ENCODE measurements around the gene ANXA9. TPM values are rescaled to one million over a fixed set of nuclear protein-coding genes. Genes with fewer than 3 reads are reported as not detected.

The ANXA9 gene
- total RNA-seq, 1 experiment from 2014 or later = 42.5 TPM

DNA sequence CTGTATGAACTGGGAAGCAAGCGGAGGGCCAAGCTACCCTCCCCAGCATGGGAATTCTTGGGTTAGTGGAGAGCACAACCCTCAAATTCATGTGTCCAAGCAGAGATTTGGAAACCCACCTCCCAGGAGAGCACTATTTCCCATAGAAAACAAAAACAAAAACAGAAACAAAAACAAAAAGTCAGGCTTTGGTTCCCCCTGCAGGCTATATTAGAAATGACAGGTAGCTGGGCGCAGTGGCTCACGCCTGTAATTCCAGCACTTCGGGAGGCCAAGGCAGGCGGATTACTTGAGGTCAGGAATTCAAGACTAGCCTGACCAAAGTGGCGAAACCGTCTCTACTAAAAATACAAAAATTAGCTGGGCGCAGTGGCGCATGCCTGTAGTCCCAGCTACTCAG is 13.8 kb downstream of the ANXA9 start:
- Mint-ChIP-seq H3K9me3 (ENCODE audit: unreplicated experiment) (no peaks in the 10 kb centered on the region), H3K36me3 (ENCODE audit: insufficient read depth, unreplicated experiment) (peaks cover 25% of the 10 kb centered on the region), H3K4me3 (ENCODE audit: unreplicated experiment) (no peak overlapping the region), H3K4me1 (ENCODE audit: low read depth, unreplicated experiment) (peaks cover 11% of the 10 kb centered on the region), H3K27me3 (ENCODE audit: insufficient read depth, unreplicated experiment) (no peaks in the 10 kb centered on the region), H3K27ac (ENCODE audit: unreplicated experiment) (peak overlapping the region; percentile 26)
- TF ChIP-seq, protein P1, sequence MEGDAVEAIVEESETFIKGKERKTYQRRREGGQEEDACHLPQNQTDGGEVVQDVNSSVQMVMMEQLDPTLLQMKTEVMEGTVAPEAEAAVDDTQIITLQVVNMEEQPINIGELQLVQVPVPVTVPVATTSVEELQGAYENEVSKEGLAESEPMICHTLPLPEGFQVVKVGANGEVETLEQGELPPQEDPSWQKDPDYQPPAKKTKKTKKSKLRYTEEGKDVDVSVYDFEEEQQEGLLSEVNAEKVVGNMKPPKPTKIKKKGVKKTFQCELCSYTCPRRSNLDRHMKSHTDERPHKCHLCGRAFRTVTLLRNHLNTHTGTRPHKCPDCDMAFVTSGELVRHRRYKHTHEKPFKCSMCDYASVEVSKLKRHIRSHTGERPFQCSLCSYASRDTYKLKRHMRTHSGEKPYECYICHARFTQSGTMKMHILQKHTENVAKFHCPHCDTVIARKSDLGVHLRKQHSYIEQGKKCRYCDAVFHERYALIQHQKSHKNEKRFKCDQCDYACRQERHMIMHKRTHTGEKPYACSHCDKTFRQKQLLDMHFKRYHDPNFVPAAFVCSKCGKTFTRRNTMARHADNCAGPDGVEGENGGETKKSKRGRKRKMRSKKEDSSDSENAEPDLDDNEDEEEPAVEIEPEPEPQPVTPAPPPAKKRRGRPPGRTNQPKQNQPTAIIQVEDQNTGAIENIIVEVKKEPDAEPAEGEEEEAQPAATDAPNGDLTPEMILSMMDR (IDR thresholded peaks at IDR 0.05; ENCODE audit: insufficient read depth in 1 of 2, low read depth in 1 of 2, low read length in 1 of 2, severe bottlenecking in 1 of 2, unreplicated experiment in 1 of 2) = peak; percentile 66 to 95
- ChIA-PET POLR2A (interaction anchor here (0.6 to 1.3 kb wide), 2 partner anchors 14 to 200 kb away, joined by 5 to 9 read pairs; partner anchors contain the start of gene ANXA9), CTCF (interaction anchor here (0.5 to 5.0 kb wide), 15 partner anchors 10 to 305 kb away, joined by 3 to 50 read pairs (median 5); partner anchors contain the start of genes ANXA9, C1orf56, GOLPH3L and MINDY1)
- peaks cover 2% of the 10 kb centered on the region for H3K36me3 ChIP-seq (ENCODE audit: control insufficient read depth, insufficient read depth, low read length)
- DNase-seq = peak in 1 of 2 experiments; percentile 55
- H3K4me1 ChIP-seq = peaks cover 15% of the 10 kb centered on the region; the same call in 1 of the 2 replicates
- no peaks in the 10 kb centered on the region for H3K27me3 ChIP-seq (replicated peaks; ENCODE audit: control insufficient read depth, insufficient read depth, low read length)
- H3K9me3 ChIP-seq = no peaks in the 10 kb centered on the region
- BruUV-seq (replicated peaks) = no TSS peak
- H3K4me3 ChIP-seq (ENCODE audit: low read depth, low read length) = no peak overlapping the region
- intact Hi-C loops (cut with micrococcal nuclease; ENCODE audit: unreplicated experiment) = loop anchor here (1.0 kb wide), 1 partner anchor 15 kb away; no protein-coding TSS in a partner anchor

DNA sequence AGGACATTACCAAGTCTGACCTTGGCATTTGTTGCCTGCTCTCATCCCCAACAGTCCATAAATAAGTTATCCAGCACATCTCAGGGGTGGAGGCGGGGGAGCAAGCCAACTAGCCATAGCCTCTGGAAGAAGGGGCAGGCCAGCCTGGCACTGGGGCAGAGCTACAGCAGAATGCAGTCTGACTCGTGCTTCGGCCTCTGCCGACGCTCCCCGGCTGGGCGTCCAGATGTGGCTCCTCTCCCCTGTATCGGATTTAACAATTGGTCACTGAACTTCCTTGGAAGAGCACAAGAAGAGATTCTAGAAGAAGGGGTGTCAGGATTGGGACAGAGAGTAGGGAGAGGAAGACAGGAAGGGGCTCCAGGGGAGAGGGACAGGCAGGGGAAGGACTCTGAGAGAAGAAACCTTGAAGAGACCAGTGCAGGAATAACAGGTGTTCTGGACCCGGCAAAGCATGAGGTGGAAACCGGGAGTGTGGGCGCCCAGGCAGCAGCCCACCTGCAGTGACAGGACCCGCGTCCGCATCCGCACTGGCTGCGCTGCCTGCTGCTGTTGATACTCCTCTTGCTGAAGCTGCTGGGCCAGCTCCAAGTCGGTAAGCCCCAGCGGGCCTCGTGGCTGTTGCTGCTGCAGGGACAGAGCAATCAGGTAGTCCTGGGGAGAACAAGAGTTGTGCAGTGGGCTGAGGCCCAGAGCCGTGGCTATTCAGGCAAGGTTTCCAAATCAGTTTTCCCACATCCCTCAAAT is 15.2 kb downstream of the ANXA9 start:
- TF ChIP-seq, protein P1 (IDR thresholded peaks at IDR 0.05; ENCODE audit: insufficient read depth in 1 of 2, low read depth in 1 of 2, low read length in 1 of 2, severe bottlenecking in 1 of 2, unreplicated experiment in 1 of 2) = no peak
- H3K27ac Mint-ChIP-seq (ENCODE audit: unreplicated experiment) = no peak overlapping the region
- H3K4me1 Mint-ChIP-seq (ENCODE audit: low read depth, unreplicated experiment) = peaks cover 18% of the 10 kb centered on the region
- POLR2A ChIA-PET = interaction anchor here (0.6 kb wide), 1 partner anchor 9 kb away, joined by 3 read pairs; no protein-coding TSS in a partner anchor
- Histone ChIP-seq H3K36me3 (ENCODE audit: control insufficient read depth, insufficient read depth, low read length) (peaks cover 2% of the 10 kb centered on the region), H3K4me1 (peaks cover 15% of the 10 kb centered on the region; the same call in 1 of the 2 replicates), H3K4me3 (ENCODE audit: low read depth, low read length) (no peak overlapping the region), H3K27me3 (replicated peaks; ENCODE audit: control insufficient read depth, insufficient read depth, low read length) (no peaks in the 10 kb centered on the region), H3K9me3 (no peaks in the 10 kb centered on the region)
- H3K36me3 Mint-ChIP-seq (ENCODE audit: insufficient read depth, unreplicated experiment) = peaks cover 20% of the 10 kb centered on the region
- no peak for DNase-seq
- no TSS peak for BruUV-seq (replicated peaks)
- no peak overlapping the region for H3K4me3 Mint-ChIP-seq (ENCODE audit: unreplicated experiment)
- H3K9me3 Mint-ChIP-seq (ENCODE audit: unreplicated experiment) = no peaks in the 10 kb centered on the region
- CTCF ChIA-PET = interaction anchor here (1.1 to 5.0 kb wide), 3 partner anchors 8 to 435 kb away, joined by 3 to 50 read pairs (median 3); partner anchors contain the start of gene MINDY1
- no peaks in the 10 kb centered on the region for H3K27me3 Mint-ChIP-seq (ENCODE audit: insufficient read depth, unreplicated experiment)
- intact Hi-C loops (cut with micrococcal nuclease; ENCODE audit: unreplicated experiment) = no loop called here

DNA sequence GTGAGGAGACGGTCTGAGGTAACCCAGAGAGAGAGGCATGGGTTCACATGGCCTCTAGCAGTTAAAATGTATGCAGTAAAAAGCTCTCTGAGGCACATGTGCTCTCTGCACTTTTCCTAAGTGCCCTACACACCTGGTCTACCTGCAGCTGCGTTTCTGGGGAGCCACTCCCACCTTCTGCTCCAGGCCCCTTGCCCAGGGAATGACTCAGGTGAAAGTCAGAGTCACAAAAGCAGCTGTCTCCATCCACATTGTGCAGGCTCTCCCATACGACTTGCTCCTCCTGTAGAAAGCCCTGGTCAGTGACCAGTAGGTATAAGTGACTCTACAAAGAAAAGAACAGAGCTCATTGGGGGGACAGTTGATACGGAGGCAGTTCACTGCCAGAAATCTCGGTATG is 15.9 kb downstream of the ANXA9 start:
- no TSS peak for BruUV-seq (replicated peaks)
- Mint-ChIP-seq H3K4me3 (ENCODE audit: unreplicated experiment) (no peak overlapping the region), H3K9me3 (ENCODE audit: unreplicated experiment) (no peaks in the 10 kb centered on the region), H3K27me3 (ENCODE audit: insufficient read depth, unreplicated experiment) (no peaks in the 10 kb centered on the region), H3K36me3 (ENCODE audit: insufficient read depth, unreplicated experiment) (peaks cover 19% of the 10 kb centered on the region), H3K4me1 (ENCODE audit: low read depth, unreplicated experiment) (peaks cover 20% of the 10 kb centered on the region), H3K27ac (ENCODE audit: unreplicated experiment) (no peak overlapping the region)
- H3K36me3 ChIP-seq (ENCODE audit: control insufficient read depth, insufficient read depth, low read length) = peaks cover 2% of the 10 kb centered on the region
- H3K27me3 ChIP-seq (replicated peaks; ENCODE audit: control insufficient read depth, insufficient read depth, low read length) = no peaks in the 10 kb centered on the region
- TF ChIP-seq, protein P1 (IDR thresholded peaks at IDR 0.05; ENCODE audit: insufficient read depth in 1 of 2, low read depth in 1 of 2, low read length in 1 of 2, severe bottlenecking in 1 of 2, unreplicated experiment in 1 of 2) = no peak
- no peaks in the 10 kb centered on the region for H3K9me3 ChIP-seq
- DNase-seq = no peak
- POLR2A ChIA-PET = no interaction called here
- peaks cover 11% of the 10 kb centered on the region; the same call in 1 of the 2 replicates for H3K4me1 ChIP-seq
- CTCF ChIA-PET = interaction anchor here (1.1 to 5.0 kb wide), 2 partner anchors 8 to 436 kb away, joined by 3 to 50 read pairs; partner anchors contain the start of gene MINDY1
- H3K4me3 ChIP-seq (ENCODE audit: low read depth, low read length) = no peak overlapping the region
- intact Hi-C loops (cut with micrococcal nuclease; ENCODE audit: unreplicated experiment) = no loop called here

Data from Caco-2 (cell line).